ENCODE data around the gene FANCG. TPM values are rescaled to one million over a fixed set of nuclear protein-coding genes. Genes with fewer than 3 reads are reported as not detected.

Gene FANCG
- polyA plus RNA-seq (2013, experiment 1 of 2) = 5.8 TPM
- 6.7 TPM for polyA plus RNA-seq (2013, experiment 2 of 2)

GRCh38 chr9:35079426-35080341, at the start of gene FANCG:
Gene FANCG (minus strand): TSS chr9:35079942. CDS start chr9:35079524, 418 bp downstream.
- H3K14ac ChIP-seq (ENCODE audit: low read length in 2 of 2) = peak within 1 kb of the TSS in 1 of 2 experiments; percentile 79
- peaks cover 33% of the 10 kb centered on the region for H3K79me1 ChIP-seq (replicated peaks; ENCODE audit: low read length, poor library complexity, severe bottlenecking)
- H3K4me2 ChIP-seq (ENCODE audit: low read length, poor library complexity, severe bottlenecking) = peak within 1 kb of the TSS; percentile 97
- H3K27me3 ChIP-seq (ENCODE audit: control insufficient read depth in 1 of 2, insufficient read depth in 1 of 2, low read length in 2 of 2) = no peaks in the 10 kb centered on the region
- peak within 1 kb of the TSS; percentile 72 for H3K27ac ChIP-seq (ENCODE audit: low read length, poor library complexity, severe bottlenecking)
- H3K9me3 ChIP-seq (ENCODE audit: control insufficient read depth, low read length) = no peaks in the 10 kb centered on the region
- peak within 1 kb of the TSS; percentile 83 to 91 for H3K4me3 ChIP-seq (ENCODE audit: insufficient read depth in 1 of 2, low read depth in 1 of 2, low read length in 2 of 2)
- under 1% methylated on average over 59 of the region's 67 CpGs for WGBS
- no peak within 1 kb of the TSS for H2BK120ac ChIP-seq (ENCODE audit: low read depth, low read length)
- peak within 1 kb of the TSS; percentile 99 for H2AFZ ChIP-seq (ENCODE audit: low read depth, low read length)
- peak within 1 kb of the TSS; percentile 45 for H4K8ac ChIP-seq (ENCODE audit: low read length)
- peak within 1 kb of the TSS; percentile 76 for H2BK15ac ChIP-seq (ENCODE audit: low read depth, poor library complexity, severe bottlenecking)
- no peak within 1 kb of the TSS for H2AK5ac ChIP-seq (ENCODE audit: low read length, severe bottlenecking)
- no peak within 1 kb of the TSS for H2BK5ac ChIP-seq (ENCODE audit: low read depth, low read length, poor library complexity, severe bottlenecking)
- no peak within 1 kb of the TSS for H2BK12ac ChIP-seq (ENCODE audit: low read length in 2 of 2)
- H4K91ac ChIP-seq (ENCODE audit: low read length) = no peak within 1 kb of the TSS
- H3K4ac ChIP-seq (ENCODE audit: low read depth in 1 of 2, low read length in 2 of 2) = peak within 1 kb of the TSS in 1 of 2 experiments; percentile 73
- H3K9ac ChIP-seq (ENCODE audit: low read length) = peak within 1 kb of the TSS; percentile 88
- peak within 1 kb of the TSS in 1 of 2 experiments; percentile 63 for H3K18ac ChIP-seq (ENCODE audit: low read depth in 1 of 2, low read length in 2 of 2)
- no peak within 1 kb of the TSS for H3K23ac ChIP-seq (ENCODE audit: low read length in 2 of 2)
- H3K36me3 ChIP-seq (ENCODE audit: control insufficient read depth in 1 of 2, insufficient read depth in 2 of 2, low read depth in 1 of 2, low read length in 2 of 2) = peaks cover 18 to 27% of the 10 kb centered on the region in 2 experiments
- H3K4me1 ChIP-seq (ENCODE audit: control insufficient read depth, insufficient read depth, low read depth, low read length) = peaks cover 10% of the 10 kb centered on the region
- peak; percentile 94 for DNase-seq

GRCh38 chr9:35116898-35117551, 37.3 kb upstream of the FANCG start:
- 14% methylated on average over 28 of the region's 30 CpGs for WGBS
- Histone ChIP-seq H3K9ac (ENCODE audit: low read length) (peak overlapping the region; percentile 92), H3K27ac (ENCODE audit: low read length, poor library complexity, severe bottlenecking) (no peak overlapping the region)

GRCh38 chr9:35116539-35116897, 36.8 kb upstream of the FANCG start:
- Histone ChIP-seq H3K4me2 (ENCODE audit: low read length, poor library complexity, severe bottlenecking) (peak overlapping the region; percentile 85), H2BK5ac (ENCODE audit: low read depth, low read length, poor library complexity, severe bottlenecking) (no peak overlapping the region), H3K23ac (ENCODE audit: low read length in 2 of 2) (no peak overlapping the region), H3K14ac (ENCODE audit: low read length in 2 of 2) (no peak overlapping the region), H2AK5ac (ENCODE audit: low read length, severe bottlenecking) (no peak overlapping the region), H3K9me3 (ENCODE audit: control insufficient read depth, low read length) (no peaks in the 10 kb centered on the region), H2AFZ (ENCODE audit: low read depth, low read length) (peak overlapping the region; percentile 68), H3K18ac (ENCODE audit: low read depth in 1 of 2, low read length in 2 of 2) (no peak overlapping the region), H3K9ac (ENCODE audit: low read length) (peak overlapping the region; percentile 92), H3K79me1 (replicated peaks; ENCODE audit: low read length, poor library complexity, severe bottlenecking) (peaks cover 2% of the 10 kb centered on the region), H2BK15ac (ENCODE audit: low read depth, poor library complexity, severe bottlenecking) (no peak overlapping the region), H2BK120ac (ENCODE audit: low read depth, low read length) (no peak overlapping the region), H3K4ac (ENCODE audit: low read depth in 1 of 2, low read length in 2 of 2) (no peak overlapping the region), H3K36me3 (ENCODE audit: control insufficient read depth in 1 of 2, insufficient read depth in 2 of 2, low read depth in 1 of 2, low read length in 2 of 2) (no peaks in the 10 kb centered on the region), H4K8ac (ENCODE audit: low read length) (no peak overlapping the region), H4K91ac (ENCODE audit: low read length) (no peak overlapping the region), H3K27me3 (ENCODE audit: control insufficient read depth in 1 of 2, insufficient read depth in 1 of 2, low read length in 2 of 2) (no peaks in the 10 kb centered on the region), H3K27ac (ENCODE audit: low read length, poor library complexity, severe bottlenecking) (peak overlapping the region; percentile 48), H2BK12ac (ENCODE audit: low read length in 2 of 2) (no peak overlapping the region), H3K4me3 (ENCODE audit: insufficient read depth in 1 of 2, low read depth in 1 of 2, low read length in 2 of 2) (peak overlapping the region; percentile 53 to 96), H3K4me1 (ENCODE audit: control insufficient read depth, insufficient read depth, low read depth, low read length) (peaks cover 21% of the 10 kb centered on the region)
- 0% methylated on average over 11 of the region's 12 CpGs for WGBS
- DNase-seq = no peak

More at GRCh38 chr9:35116898-35117551, 37.3 kb upstream of the FANCG start:
- Histone ChIP-seq H3K4me3 (ENCODE audit: insufficient read depth in 1 of 2, low read depth in 1 of 2, low read length in 2 of 2) (peak overlapping the region in 1 of 2 experiments; percentile 96), H2BK5ac (ENCODE audit: low read depth, low read length, poor library complexity, severe bottlenecking) (no peak overlapping the region), H3K4me1 (ENCODE audit: control insufficient read depth, insufficient read depth, low read depth, low read length) (peaks cover 19% of the 10 kb centered on the region), H3K4ac (ENCODE audit: low read depth in 1 of 2, low read length in 2 of 2) (no peak overlapping the region), H2BK15ac (ENCODE audit: low read depth, poor library complexity, severe bottlenecking) (no peak overlapping the region), H2AFZ (ENCODE audit: low read depth, low read length) (peak overlapping the region; percentile 37), H3K27me3 (ENCODE audit: control insufficient read depth in 1 of 2, insufficient read depth in 1 of 2, low read length in 2 of 2) (no peaks in the 10 kb centered on the region), H3K79me1 (replicated peaks; ENCODE audit: low read length, poor library complexity, severe bottlenecking) (no peaks in the 10 kb centered on the region), H2BK120ac (ENCODE audit: low read depth, low read length) (no peak overlapping the region), H2AK5ac (ENCODE audit: low read length, severe bottlenecking) (no peak overlapping the region), H4K91ac (ENCODE audit: low read length) (no peak overlapping the region), H2BK12ac (ENCODE audit: low read length in 2 of 2) (no peak overlapping the region), H3K23ac (ENCODE audit: low read length in 2 of 2) (no peak overlapping the region), H3K18ac (ENCODE audit: low read depth in 1 of 2, low read length in 2 of 2) (no peak overlapping the region), H3K4me2 (ENCODE audit: low read length, poor library complexity, severe bottlenecking) (peak overlapping the region; percentile 85), H3K9me3 (ENCODE audit: control insufficient read depth, low read length) (no peaks in the 10 kb centered on the region), H3K14ac (ENCODE audit: low read length in 2 of 2) (no peak overlapping the region), H3K36me3 (ENCODE audit: control insufficient read depth in 1 of 2, insufficient read depth in 2 of 2, low read depth in 1 of 2, low read length in 2 of 2) (no peaks in the 10 kb centered on the region), H4K8ac (ENCODE audit: low read length) (no peak overlapping the region)
- DNase-seq = peak; percentile 94

Data from mesenchymal stem cell (in vitro differentiated cells and primary cell).